Measurements from ENCODE around the gene CD7.
A peak's percentile ranks its signal among the peaks of the same experiment; 100 is the strongest.

Gene CD7

DNA sequence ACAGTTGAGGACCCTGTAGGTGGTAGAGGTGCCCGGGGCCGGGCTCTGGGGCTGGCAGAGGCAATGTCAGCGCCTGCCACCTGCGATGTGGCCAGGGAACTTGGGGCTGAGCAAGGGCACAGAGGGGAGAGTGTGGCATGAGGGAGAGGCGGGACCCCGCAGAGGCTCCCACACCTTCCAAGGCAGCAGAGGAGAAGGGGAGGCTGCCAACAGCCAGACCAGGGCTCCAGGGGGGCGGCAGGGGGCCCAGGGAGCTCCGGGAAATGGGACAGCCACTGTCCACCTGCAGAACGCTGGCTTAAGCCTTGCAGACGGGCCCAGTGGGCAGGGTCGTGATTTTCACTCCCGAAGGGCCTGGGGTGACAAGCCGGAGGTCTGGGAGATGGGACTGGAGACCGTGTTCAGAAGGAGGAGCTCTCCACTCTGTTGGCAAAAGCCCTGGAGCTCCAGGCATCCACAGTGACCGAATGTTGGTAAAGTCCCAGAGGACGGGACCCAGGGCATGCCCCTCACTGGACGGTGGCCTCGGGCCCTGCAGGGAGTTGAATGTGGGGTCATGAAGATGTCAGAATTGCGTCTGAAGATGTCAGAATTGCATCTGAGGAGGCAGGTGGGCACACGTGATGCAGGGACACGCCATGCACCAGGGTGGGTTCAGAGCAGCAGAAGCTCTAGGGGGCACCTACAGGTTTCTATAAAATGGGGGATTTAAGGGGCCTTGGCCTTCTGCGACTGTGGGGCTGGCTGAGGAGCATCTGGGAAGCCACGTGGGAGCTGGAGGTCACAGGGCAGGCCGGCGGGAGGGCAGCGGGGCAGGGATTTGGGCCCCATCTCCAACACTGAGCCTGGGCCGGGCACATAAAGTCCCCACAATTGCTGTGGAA lies 18.6 kb downstream of the CD7 start:
- DNase-seq (ENCODE audit: low read depth in 1 of 2, low spot score in 1 of 2), result no peak

DNA sequence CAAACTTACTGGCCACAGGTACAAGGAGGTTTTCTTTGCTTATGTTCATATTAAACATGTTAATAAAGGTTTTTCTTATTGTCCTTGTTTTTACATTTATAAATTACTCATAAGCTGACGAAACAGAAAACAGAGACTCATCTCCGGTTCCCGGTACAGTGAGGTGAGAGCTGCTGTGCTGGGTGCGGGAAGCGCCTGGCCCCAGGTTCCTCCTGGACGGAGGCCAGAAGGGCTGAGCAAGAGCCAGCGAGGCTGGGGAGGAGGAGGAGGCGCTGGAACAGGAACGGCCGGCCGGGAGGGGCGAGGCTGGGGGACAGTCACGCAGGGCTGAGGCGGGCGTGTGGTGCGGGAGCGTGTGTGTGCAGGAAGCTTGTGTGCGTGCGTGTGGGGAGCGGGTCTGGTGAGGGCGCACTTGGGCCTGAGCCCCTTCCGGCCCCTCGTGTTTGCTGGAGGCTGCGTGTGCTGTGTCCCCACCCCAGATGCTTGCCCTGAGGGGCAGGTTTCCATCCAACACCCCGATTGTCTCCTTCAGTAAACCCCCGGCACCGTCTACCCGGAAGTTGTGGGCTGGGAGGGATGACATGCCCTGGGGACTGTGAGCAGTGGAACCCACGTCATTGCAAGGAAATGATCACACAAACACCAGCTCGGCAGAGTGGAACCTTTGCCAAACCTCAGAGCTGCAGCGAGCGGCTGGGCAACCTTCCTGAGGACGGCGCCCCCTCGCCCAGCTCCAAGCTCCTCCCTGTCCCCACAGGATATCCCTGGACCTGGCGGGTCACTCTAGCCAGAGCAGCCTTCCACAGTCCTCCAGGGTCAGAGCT lies 19.5 kb downstream of the CD7 start:
- DNase-seq (ENCODE audit: low read depth in 1 of 2, low spot score in 1 of 2), result peak; percentile 78 to 90

DNA sequence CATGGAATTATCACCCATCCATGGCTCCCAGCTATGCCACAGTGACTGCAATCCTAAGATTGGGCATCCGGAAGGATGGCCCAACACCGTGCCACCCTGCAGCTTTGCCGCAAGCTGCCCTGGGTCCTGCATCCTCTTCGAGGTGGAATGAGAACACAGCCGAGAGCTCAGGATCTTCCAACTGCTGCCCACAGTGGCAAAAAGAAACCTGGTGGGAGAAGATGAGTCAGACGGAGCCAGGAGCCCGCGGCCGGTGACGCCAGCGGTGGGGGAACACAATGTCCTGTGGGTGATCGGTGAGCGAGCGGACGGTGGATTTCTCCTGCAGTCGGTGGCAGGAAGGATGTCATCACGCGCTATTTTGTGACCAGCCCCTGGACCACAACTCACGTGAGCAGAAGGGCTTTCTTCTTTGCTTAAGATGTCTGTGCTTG lies 20.1 kb downstream of the CD7 start:
- DNase-seq (ENCODE audit: low read depth in 1 of 2, low spot score in 1 of 2), result peak; percentile 59 to 72

DNA sequence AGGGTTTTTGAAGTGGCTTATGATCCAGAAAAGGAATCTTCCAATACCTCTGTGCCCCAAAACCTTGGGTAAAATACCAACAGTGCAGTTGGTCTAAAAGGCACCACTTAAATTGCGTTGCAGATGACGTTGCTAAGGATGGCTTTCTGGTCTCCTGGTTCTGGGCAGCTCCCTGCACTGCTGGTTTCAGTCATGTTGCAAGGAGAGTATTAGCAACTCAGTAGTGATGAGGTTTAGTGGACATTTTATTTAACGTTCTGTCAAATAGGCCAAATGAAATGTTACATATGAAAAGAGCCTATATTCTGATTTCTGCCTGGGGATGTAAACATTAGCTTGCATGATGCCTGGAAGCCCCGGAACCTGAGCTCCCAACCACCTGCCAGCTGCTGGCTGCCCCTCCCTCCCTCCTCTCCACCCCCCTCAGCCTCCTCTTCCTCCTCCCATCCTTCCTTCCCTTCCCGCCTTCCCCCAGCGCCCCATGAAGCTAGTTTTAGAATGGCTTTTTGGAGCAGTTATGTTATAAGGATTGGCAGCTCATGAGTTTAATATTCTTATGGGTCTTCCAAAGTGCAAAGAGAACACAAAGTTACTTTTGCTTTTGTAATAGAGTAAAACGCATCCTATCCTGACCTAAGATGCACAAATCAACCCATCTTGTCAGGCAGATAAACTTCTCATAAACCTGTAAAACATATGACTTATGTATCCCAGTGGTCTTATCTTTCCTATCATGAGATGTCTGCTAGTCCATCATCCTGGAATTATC lies 20.7 kb downstream of the CD7 start:
- DNase-seq (ENCODE audit: low read depth in 1 of 2, low spot score in 1 of 2), result no peak

DNA sequence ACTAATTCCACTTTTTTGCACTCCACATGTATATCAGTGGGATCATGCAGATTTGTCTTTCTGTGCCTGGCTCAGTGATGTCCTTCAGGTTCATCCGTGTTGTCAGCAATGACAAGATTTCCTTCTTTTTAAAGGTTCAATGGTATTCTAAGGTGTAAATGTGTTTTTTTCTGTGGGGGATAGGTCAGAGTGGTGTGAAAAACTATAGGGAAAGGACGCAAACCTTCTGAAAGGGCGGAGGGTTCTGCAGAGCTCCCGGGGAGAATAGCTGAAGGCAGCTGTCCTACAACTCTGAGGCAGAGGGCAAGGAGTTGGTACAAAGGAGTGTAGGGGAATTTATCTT lies 22.0 kb downstream of the CD7 start:
- DNase-seq (ENCODE audit: low read depth in 1 of 2, low spot score in 1 of 2), result no peak

DNA sequence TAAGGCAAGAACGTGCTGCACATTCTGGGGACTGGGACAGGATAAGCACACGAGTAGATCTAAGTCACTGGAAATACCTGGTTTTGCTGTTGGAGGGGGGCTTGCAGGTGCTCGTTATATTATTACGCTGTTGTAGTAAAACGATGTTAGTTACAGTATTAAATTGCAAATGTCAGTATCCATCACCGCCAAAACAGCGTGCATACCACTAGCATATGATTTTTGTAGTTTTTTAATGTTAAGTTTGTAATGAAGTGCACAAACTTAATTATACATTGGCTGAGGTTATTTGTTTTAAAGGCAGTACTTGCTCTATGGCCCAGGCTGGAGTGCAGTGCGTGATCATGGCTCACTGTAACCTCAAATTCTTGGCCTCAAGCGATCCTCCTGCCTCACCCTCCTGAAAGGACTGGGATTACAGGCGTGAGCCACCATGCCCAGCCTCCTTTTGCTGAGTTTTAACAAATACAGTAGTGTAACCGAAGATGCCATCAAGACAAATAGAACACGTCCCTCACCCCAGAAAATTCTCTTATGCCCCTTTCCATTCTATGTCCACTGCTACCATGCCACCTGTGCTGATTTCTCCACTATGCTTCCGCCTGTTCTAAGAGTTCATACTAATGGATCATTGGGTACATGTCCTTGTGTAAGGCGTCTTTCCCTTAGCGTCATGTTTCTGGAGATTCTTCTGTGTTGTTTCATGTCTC lies 23.2 kb downstream of the CD7 start:
- no peak for DNase-seq (ENCODE audit: low read depth in 1 of 2, low spot score in 1 of 2)

DNA sequence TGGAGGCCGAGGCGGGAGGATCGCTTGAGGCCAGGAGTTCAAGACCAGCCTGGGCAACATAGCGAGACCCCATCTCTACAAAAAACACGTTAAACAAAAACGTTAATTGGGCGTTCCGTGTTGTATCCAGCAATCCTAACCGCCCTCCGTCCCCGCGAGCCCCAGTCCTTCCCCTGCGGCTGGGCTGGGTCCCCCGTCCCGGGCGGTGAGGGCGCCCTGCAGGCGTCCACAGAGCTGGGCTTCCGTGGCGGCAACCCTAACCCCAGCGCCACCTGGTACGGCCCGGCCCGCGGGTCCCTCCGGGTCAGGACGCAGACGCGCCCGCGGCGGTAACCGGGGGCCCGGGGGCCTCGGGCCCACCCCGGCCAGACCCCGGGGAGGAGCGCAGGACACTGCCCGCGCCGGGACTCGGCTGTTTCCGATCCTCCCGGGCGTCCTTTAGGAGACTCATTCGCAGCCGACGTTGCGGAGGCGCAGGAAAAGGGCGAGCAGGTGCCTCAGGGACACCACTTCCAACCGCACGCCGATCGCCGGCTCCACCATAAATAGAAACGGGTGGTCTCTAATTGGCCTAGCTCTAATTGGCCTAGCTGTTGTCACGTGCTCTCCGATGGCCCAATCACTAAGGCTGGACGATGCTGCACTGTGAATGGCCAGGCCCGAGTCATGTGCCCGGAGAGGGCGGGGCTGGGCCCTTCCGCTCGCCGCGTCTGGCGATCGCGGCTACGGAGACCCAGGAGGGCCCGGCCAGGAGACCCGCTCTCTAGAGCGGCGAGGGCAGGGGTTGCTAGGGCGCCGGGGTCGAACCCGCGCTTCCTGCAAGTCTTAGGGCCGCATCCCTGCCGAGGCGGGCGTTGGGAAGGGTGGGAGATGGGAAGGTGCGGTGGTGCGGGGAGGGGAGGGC lies 24.9 kb downstream of the CD7 start:
- peak; percentile 82 to 85 for DNase-seq (ENCODE audit: low read depth in 1 of 2, low spot score in 1 of 2)

DNA sequence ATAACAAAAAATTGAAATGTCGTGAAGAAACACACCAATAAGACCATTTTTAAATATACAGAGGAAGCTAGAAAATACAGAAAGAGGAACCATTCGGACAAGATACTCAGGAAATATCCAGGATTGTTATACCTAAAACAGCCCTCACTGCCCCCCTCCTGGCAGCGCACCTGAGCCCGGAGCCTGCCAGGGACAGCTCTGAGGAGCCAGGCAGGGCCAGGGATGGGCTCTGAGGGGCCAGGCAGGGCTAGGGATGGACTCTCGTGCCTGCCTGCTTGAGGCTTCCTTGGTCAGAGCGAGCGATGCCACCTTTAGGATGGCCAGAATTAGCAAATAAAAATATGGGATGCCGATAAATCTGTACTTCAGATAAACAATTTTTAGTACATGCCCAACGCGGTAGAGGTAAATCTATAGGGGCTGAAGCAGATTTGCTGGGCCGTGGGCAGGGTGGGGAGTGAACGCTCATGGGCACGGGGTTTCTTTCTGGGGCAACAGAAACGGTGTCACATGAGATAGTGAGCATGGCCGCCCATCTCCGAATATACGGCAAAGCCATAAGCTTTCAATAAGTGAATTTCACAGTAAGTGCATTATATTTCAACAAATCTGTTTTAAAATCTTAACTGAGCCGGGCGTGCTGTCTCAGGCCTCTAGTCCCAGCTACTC lies 25.7 kb downstream of the CD7 start:
- DNase-seq (ENCODE audit: low read depth in 1 of 2, low spot score in 1 of 2), result no peak

DNA sequence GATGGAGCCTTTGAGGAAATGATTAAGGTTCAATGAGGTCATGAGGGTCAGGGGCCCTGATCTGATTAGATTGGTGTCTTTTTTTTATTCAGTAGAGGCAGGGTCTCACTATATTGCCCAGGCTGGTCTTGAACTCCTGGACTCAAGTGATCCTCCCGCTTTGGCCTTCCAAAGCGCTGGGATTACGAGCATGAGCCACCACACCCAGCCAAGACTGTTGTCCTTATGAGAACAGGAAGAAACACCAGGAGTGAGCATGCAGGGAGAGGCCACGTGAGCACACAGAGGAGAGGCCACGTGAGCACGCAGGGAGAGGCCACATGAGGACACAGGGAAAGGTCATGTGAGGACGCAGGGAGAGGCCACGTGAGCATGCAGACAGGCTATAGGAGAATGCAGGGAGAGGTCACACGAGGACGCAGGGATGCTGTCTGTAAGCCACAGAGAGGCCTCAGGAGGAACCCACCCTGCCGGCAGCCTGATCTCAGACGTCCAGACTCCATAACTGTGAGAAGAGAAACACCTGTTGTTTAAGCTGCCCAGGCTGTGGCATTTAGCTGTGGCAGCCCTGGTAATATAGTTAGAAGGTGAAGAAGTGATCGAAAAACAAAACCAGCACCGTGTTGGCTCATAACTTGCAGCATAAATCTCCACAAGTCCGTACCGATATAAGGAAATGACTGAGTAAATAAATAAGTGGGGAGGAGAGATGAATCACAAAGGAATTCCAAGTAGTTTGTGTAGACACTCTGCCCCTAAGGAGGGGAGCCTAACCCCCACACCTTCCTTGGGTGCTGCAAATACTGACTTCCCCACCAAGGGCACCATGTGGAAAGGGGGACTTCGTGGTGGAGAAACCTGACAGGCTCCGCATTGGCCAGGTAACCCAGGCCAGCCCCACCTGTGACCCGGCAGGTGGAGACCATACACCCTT lies 29.3 kb downstream of the CD7 start:
- DNase-seq (ENCODE audit: low read depth in 1 of 2, low spot score in 1 of 2), result no peak

DNA sequence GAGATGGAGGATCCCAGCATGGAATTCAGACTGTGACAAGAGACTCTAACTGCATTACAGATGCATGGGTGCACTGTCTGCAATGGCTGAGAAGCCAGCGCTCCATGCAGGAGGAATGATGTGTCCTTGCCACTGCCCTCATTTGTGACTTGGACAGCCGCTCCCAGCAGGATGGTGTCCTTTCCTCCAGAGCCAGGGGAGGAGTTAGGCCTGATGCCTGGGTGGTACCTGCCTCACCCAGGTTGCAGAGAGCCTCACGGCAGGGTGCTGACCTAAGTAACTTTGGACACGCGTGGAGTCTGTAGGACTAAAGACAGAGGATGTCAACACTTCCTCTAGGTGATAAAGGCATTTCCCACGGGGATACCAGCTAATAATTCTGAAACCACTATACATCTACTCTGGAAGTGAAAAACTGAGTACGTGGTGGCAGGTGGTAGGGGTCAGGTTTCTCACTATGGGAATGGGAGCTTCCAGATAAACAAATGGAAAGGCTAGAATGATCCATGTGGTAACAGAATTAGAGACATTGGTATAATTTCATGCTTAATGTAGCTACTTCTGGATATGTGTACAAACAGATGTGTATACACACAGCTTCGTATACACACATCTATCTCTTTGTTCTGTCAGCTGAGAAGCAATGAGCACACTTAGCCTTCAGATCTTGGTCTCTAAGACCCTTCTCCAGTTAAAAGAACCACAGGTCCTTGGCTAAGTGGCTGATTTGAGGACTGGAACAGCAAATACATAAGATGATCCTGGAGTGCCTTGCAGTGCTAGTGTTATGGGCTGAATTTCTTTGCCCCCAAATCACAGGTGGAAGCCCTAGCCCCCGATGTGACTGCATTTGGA lies 30.2 kb downstream of the CD7 start:
- DNase-seq (ENCODE audit: low read depth in 1 of 2, low spot score in 1 of 2), result no peak

DNA sequence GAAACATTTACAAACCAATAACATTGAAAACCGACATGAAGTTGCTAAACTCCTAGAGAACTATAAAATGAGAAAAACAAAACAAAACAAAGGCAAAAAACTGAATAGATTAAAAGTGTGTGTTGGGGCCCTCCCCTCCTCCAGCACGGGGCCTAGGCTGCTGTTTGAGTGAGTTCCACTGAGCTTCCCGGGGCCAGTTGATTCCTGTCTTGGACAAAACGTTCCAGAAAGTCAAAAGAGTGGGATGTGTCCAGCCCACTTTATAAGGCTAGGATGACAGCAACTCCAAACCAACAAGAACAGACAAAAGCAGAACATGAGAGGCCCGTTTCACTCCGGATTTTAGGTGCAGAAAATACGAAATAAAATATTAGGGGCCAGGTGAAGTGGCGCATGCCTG lies 32.3 kb downstream of the CD7 start:
- no peak for DNase-seq (ENCODE audit: low read depth in 1 of 2, low spot score in 1 of 2)

DNA sequence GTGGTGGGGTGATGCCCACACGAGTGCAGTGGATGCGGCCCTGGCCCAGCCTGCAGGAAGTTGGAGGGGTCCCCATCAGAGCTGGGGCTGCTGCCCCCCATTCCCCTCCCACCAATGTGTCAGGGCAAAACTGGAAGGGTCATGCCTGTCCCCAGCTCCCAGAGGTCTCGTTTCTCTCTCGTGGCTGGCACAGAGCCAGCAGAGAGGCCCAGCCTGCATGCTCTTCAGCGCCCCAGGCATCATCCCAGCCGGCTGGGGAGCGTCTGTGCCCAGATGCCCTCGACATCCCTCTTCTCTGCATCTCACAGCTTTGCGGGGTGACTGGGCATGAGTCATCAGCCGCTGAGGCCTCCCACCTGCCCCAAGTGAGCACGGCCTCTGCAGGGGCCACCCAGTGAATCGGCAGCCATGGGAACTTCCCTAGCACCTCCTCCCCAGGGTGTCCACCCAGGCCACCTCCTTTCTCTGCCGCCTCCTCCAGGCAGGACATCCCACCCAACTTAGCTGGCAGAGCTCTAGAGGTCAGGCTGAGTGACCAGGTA lies 34.1 kb downstream of the CD7 start:
- DNase-seq (ENCODE audit: low read depth in 1 of 2, low spot score in 1 of 2), result no peak

DNA sequence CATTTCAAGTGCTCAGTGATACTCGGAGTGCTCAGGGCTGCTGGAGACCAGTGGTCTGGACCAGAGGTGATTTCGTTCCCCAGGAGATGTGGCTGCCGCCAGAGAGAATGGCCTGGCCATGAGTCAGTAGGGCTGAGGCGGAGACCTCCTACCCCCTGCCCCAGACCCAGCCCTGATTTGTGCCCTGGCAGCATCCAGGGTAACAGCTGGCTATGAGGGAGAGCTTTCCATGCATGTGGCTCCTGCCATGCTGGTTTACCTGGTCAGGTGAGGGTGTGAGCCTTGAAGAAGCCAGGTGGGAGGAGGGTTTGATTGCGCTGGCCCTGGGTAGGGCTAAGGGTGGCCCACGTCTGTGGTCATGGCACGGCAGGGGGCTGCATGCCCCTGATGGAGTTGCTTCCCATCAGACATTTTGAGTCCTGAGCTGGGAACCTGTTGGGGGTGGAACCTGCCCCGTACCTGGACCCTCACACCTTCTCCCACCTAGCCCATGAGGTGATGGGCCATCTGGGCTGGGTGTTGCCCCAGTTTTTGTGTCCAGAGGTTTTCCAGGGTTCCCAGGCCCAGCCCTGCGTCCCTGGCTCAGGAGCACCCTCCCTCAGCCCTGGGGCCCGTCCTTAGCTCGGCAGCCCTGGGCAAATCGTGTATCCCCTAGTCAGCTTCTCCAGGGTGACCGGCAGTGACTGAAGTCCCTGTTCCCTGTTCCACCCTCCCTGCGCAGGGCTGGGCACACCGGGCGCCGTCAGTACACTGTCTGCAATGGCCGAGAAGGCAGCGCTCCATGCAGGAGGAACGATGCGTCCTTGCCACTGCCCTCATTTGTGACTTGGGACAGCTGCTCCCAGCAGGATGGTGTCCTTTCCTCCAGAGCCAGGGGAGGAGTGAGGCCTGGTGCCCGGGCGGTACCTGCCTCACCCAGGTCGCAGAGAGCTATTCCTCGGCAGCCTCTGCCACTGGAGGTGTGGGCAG lies 34.9 kb downstream of the CD7 start:
- DNase-seq (ENCODE audit: low read depth in 1 of 2, low spot score in 1 of 2), result no peak

DNA sequence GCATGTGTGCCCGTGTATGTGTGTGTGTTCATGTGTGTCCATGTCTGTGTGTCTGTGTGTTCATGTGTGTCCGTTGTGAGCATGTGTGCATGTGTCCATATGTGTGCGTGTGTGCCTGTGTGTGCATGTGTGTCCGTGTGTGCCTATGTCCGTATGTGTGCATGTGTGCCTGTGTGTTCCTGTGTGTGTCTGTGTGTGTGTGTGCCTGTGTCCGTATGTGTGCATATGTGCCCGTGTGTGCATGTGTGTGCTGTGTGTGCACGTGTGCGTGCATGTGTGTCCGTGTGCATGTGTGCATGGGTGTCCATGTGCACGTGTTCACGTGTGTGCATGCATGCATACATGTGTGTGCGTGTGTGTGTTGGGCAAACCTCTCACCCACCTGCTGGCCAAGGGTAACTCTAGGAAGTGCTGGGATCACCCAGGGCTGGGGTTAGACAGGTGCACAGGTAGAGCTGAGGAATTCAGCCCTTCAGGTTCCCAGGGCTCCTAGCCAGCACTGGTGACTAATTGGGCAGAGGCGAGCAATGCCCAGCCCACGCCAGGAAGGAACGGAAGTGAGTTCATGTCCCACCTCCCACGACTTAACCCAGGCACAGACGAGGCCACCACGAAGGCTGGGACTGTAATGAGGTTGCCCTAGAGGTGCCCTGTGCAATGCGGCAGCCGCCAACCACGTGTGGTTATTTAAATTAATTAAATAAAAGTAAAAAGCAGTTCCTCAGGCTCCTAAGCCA lies 35.7 kb downstream of the CD7 start:
- no peak for DNase-seq (ENCODE audit: low read depth in 1 of 2, low spot score in 1 of 2)

DNA sequence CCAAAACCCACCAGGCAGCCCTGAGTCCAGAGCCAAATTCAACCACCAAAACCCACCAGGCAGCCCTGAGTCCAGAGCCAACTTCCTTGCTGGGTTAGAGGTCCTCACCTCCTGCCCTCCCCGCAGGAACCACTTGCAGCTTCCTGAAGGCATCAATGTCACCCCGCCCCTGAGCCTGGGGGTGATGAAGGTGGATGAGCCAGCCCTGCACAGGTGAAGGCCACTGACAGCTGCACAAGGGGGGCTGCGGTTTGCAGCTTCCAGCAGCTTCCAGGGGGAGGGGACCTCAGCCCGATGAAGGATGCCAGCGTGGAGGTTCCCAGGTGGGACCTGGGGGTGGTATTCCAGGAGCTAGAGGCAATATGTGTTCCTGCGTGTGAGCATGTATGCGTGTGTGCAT lies 36.3 kb downstream of the CD7 start:
- DNase-seq (ENCODE audit: low read depth in 1 of 2, low spot score in 1 of 2), result no peak

Data from stimulated activated CD4-positive, alpha-beta T cell treated with anti-CD3 and anti-CD28 coated beads, Interleukin-15, amount 100 ng/mL, for 1 hour (primary cell).